HEK293 (cell line): ENCODE results near the gene FRMD4A.

Experiments
- CTCF ChIA-PET: fragments of 350-600 bp; formaldehyde crosslinking; extraction: SDS; loops from one replicate; lab custom pipeline; 2021; ENCODE audit warnings: antibody characterized with exemption; lab: Yijun Ruan, JAX
- POLR2A ChIA-PET: fragments of 300-600 bp; formaldehyde crosslinking; extraction: SDS; loops from one replicate; lab custom pipeline; 2020; ENCODE audit warnings: antibody characterized with exemption, inconsistent platforms; lab: Yijun Ruan, JAX
- H3K27ac ChIP-seq: fragments of 200-500 bp; sonication (Bioruptor generic); 2 replicates; pipeline ENCODE4 v1.5.1; 2014; ENCODE audit warnings: low read depth, low read length, control low read depth, inconsistent platforms; ENCODE audit errors: extremely low read depth
- H3K36me3 ChIP-seq, 2 experiments: fragments of 200-500 bp in 1 of 2; sonication (Bioruptor generic) in 1 of 2; 1 replicate in 1 of 2; 2 replicates in 1 of 2; pipeline ENCODE4 v1.5.1; 2014 to 2017; ENCODE audit warnings: inconsistent platforms in 2 of 2, low read length in 2 of 2; ENCODE audit not compliant: control insufficient read depth in 2 of 2, insufficient read depth in 1 of 2
- H3K4me1 ChIP-seq: fragments of 200-500 bp; sonication (Bioruptor generic); 2 replicates; pipeline ENCODE4 v1.5.1; 2014; ENCODE audit warnings: mild to moderate bottlenecking, low read length, inconsistent platforms; ENCODE audit not compliant: control insufficient read depth, insufficient read depth
- H3K4me3 ChIP-seq: 2 replicates; pipeline ENCODE4 v1.5.1; 2011; ENCODE audit warnings: low read depth, mild to moderate bottlenecking, control low read depth, low read length, moderate library complexity
- H3K9me3 ChIP-seq: fragments of 200-500 bp; sonication (Bioruptor generic); 2 replicates; pipeline ENCODE4 v1.5.1; 2014; ENCODE audit warnings: low read depth, low read length, inconsistent platforms; ENCODE audit not compliant: control insufficient read depth, insufficient read depth
- GLI2 ChIP-seq: fragments of 450-650 bp; formaldehyde crosslinking; IDR thresholded peaks from 2 replicates; pipeline ENCODE4; 2017; ENCODE audit warnings: missing biosample characterization, missing genetic modification characterization, low read depth, borderline replicate concordance
- GLIS2 ChIP-seq: fragments of 450-650 bp; formaldehyde crosslinking; IDR thresholded peaks from 2 replicates; pipeline ENCODE4 v1.5.1; 2016; ENCODE audit warnings: missing biosample characterization, missing genetic modification characterization
- OSR2 ChIP-seq: fragments of 450-650 bp; formaldehyde crosslinking; IDR thresholded peaks from 2 replicates; pipeline ENCODE4 v1.5.1; 2016; ENCODE audit warnings: missing biosample characterization, missing genetic modification characterization
- PRDM1 ChIP-seq: fragments of 450-650 bp; formaldehyde crosslinking; IDR thresholded peaks from 2 replicates; pipeline ENCODE4; 2016; ENCODE audit warnings: missing biosample characterization, missing genetic modification characterization
- SETDB1 ChIP-seq: IDR thresholded peaks from one replicate; pipeline ENCODE4 v1.6.1; 2017; ENCODE audit warnings: mild to moderate bottlenecking, low read length, moderate library complexity, mixed read lengths; ENCODE audit not compliant: insufficient read length
- TSHZ1 ChIP-seq: fragments of 450-650 bp; formaldehyde crosslinking; IDR thresholded peaks from 2 replicates; pipeline ENCODE4 v1.5.1; 2016; ENCODE audit warnings: missing biosample characterization, missing genetic modification characterization, borderline replicate concordance
- ZIC2 ChIP-seq: fragments of 450-650 bp; formaldehyde crosslinking; IDR thresholded peaks from 2 replicates; pipeline ENCODE4 v1.5.1; 2016; ENCODE audit warnings: missing biosample characterization, missing genetic modification characterization
- ZNF16 ChIP-seq: fragments of 450-650 bp; formaldehyde crosslinking; IDR thresholded peaks from 2 replicates; pipeline ENCODE4 v1.5.1; 2016; ENCODE audit warnings: low read depth, missing biosample characterization, missing genetic modification characterization
- ZNF2 ChIP-seq: fragments of 450-650 bp; formaldehyde crosslinking; IDR thresholded peaks from 2 replicates; pipeline ENCODE4 v1.5.1; 2016; ENCODE audit warnings: missing biosample characterization, missing genetic modification characterization
- ZNF214 ChIP-seq: fragments of 450-650 bp; formaldehyde crosslinking; IDR thresholded peaks from 2 replicates; pipeline ENCODE4 v1.5.1; 2017; ENCODE audit warnings: missing biosample characterization, mild to moderate bottlenecking, missing genetic modification characterization, borderline replicate concordance
- ZNF223 ChIP-seq: fragments of 450-650 bp; formaldehyde crosslinking; IDR thresholded peaks from 2 replicates; pipeline ENCODE4 v1.5.1; 2016; ENCODE audit warnings: missing biosample characterization, missing genetic modification characterization
- ZNF266 ChIP-seq: fragments of 450-650 bp; formaldehyde crosslinking; IDR thresholded peaks from 2 replicates; pipeline ENCODE4 v1.5.1; 2016; ENCODE audit warnings: missing biosample characterization, missing genetic modification characterization, low read depth
- ZNF280C ChIP-seq: fragments of 450-650 bp; formaldehyde crosslinking; IDR thresholded peaks from 2 replicates; pipeline ENCODE4 v1.5.1; 2016; ENCODE audit warnings: missing biosample characterization, missing genetic modification characterization
- ZNF311 ChIP-seq: fragments of 450-650 bp; formaldehyde crosslinking; IDR thresholded peaks from 2 replicates; pipeline ENCODE4 v1.5.1; 2017; ENCODE audit warnings: missing biosample characterization, missing genetic modification characterization, borderline replicate concordance
- ZNF48 ChIP-seq: fragments of 450-650 bp; formaldehyde crosslinking; IDR thresholded peaks from 2 replicates; pipeline ENCODE4 v1.5.1; 2016; ENCODE audit warnings: missing biosample characterization, missing genetic modification characterization
- ZNF518A ChIP-seq: fragments of 450-650 bp; formaldehyde crosslinking; conservative IDR thresholded peaks from 2 replicates; pipeline ENCODE4 v1.5.1; 2016; ENCODE audit warnings: low read depth, missing biosample characterization, missing genetic modification characterization
- ZNF544 ChIP-seq: fragments of 450-650 bp; formaldehyde crosslinking; IDR thresholded peaks from 2 replicates; pipeline ENCODE4 v1.5.0; 2017; ENCODE audit warnings: missing biosample characterization, missing genetic modification characterization
- ZNF621 ChIP-seq: fragments of 450-650 bp; formaldehyde crosslinking; IDR thresholded peaks from 2 replicates; pipeline ENCODE4 v1.5.1; 2017; ENCODE audit warnings: missing biosample characterization, missing genetic modification characterization
- ZNF658 ChIP-seq: fragments of 450-650 bp; formaldehyde crosslinking; IDR thresholded peaks from 2 replicates; pipeline ENCODE4; 2016; ENCODE audit warnings: missing biosample characterization, missing genetic modification characterization

The FRMD4A gene

GRCh38 chr10:13733071-13733470, 597.7 kb downstream of the FRMD4A start (continued):
- TF ChIP-seq SETDB1 (no peak), ZNF266 (tag by site-specific recombination) (no peak), GLI2 (tag by site-specific recombination) (no peak), ZNF223 (tag by site-specific recombination) (no peak)
- TF ChIP-seq, all 188 proteins: peak for 0

GRCh38 chr10:13732465-13732881, 598.3 kb downstream of the FRMD4A start:
- Histone ChIP-seq H3K4me1 (no peaks in the 10 kb centered on the region), H3K27ac (no peak overlapping the region), H3K9me3 (no peaks in the 10 kb centered on the region), H3K36me3 (no peaks in the 10 kb centered on the region), H3K4me3 (no peak overlapping the region)
- TF ChIP-seq ZNF214 (tag by site-specific recombination): no peak
- TF ChIP-seq ZIC2 (tag by site-specific recombination): 0 out of 2 replicates have a peak, but pooled peaks have one; percentile 27
- CTCF ChIA-PET: interaction anchor here (0.8 to 0.9 kb wide), 2 partner anchors 63 to 72 kb away, joined by 3 to 5 read pairs; no protein-coding TSS in a partner anchor
- POLR2A ChIA-PET: no interaction called here

- POLR2A ChIA-PET: no interaction called here
- TF ChIP-seq ZNF2 (tag by site-specific recombination): no peak
- TF ChIP-seq OSR2: no peak
- no peak for TF ChIP-seq GLIS2 (tag by site-specific recombination)
- TF ChIP-seq TSHZ1: no peak
- no peak for TF ChIP-seq ZNF658 (tag by site-specific recombination)
- TF ChIP-seq ZNF280C (tag by site-specific recombination): no peak
- Histone ChIP-seq H3K4me1 (no peaks in the 10 kb centered on the region), H3K9me3 (no peaks in the 10 kb centered on the region), H3K4me3 (no peak overlapping the region), H3K36me3 (no peaks in the 10 kb centered on the region), H3K27ac (no peak overlapping the region)
- CTCF ChIA-PET: interaction anchor here (0.8 to 0.9 kb wide), 2 partner anchors 62 to 72 kb away, joined by 3 to 5 read pairs; no protein-coding TSS in a partner anchor
Measured at GRCh38 chr10:13731799-13732198, 598.9 kb downstream of the FRMD4A start.

GRCh38 chr10:13730956-13731355, 599.8 kb downstream of the FRMD4A start:
- Histone ChIP-seq H3K9me3 (no peaks in the 10 kb centered on the region), H3K27ac (no peak overlapping the region), H3K36me3 (no peaks in the 10 kb centered on the region), H3K4me3 (no peak overlapping the region), H3K4me1 (no peaks in the 10 kb centered on the region)
- ChIA-PET POLR2A (no interaction called here), CTCF (interaction anchor here (0.7 kb wide), 1 partner anchor 203 kb away, joined by 3 read pairs; no protein-coding TSS in a partner anchor)
- no peak for TF ChIP-seq PRDM1
- TF ChIP-seq ZNF48 (tag by site-specific recombination): no peak
- TF ChIP-seq ZNF621 (tag by site-specific recombination): no peak
- TF ChIP-seq ZNF266 (tag by site-specific recombination): no peak
- no peak for TF ChIP-seq ZNF311 (tag by site-specific recombination)
- no peak for TF ChIP-seq ZNF518A (tag by site-specific recombination)
- no peak for TF ChIP-seq ZNF16 (tag by site-specific recombination)
- TF ChIP-seq ZNF544 (tag by site-specific recombination): no peak
